PC-9 (cell line): Measurements from ENCODE around the gene ASCC1. TPM values are rescaled to one million over a fixed set of nuclear protein-coding genes. Genes with fewer than 3 reads are reported as not detected.

Experiments
- BruUV-seq: library from RNA; stranded (reverse); fragments of 400-500 nt; replicated peaks from 2 replicates; lab custom pipeline; 2021; lab: Mats Ljungman, UMichigan
- CTCF ChIA-PET: fragments of 300-600 bp; sonication (Branson Sonifier 250); formaldehyde crosslinking; loops from one replicate; lab custom pipeline; 2022; ENCODE audit warnings: antibody characterized with exemption; lab: Charles Lee
- POLR2A ChIA-PET: fragments of 300-600 bp; sonication (Branson Sonifier 250); formaldehyde crosslinking; loops from one replicate; lab custom pipeline; 2022; ENCODE audit warnings: antibody characterized with exemption; ENCODE audit not compliant: unreplicated experiment; lab: Charles Lee
- DNase-seq, 2 experiments: peaks; one replicate each; pipeline versions ENCODE4 v3.0.0 to v3.0.0-alpha.2; 2015 to 2022; ENCODE audit warnings: mixed read lengths in 1 of 2
- H2AFZ ChIP-seq: fragments of 200-600 bp; sonication (generic); 2 replicates; pipeline ENCODE4 v1.8.1; 2017; ENCODE audit warnings: antibody characterized with exemption
- H3F3A ChIP-seq: fragments of 200-600 bp; sonication (generic); 2 replicates; pipeline ENCODE4 v1.8.1; 2017; ENCODE audit warnings: antibody characterized with exemption, mild to moderate bottlenecking, low read depth; ENCODE audit not compliant: insufficient read depth
- H3K27ac ChIP-seq: fragments of 200-600 bp; sonication (generic); 2 replicates; pipeline ENCODE4 v1.6.1; 2016; ENCODE audit warnings: mixed run types
- H3K27me3 ChIP-seq: fragments of 200-600 bp; sonication (generic); 2 replicates; pipeline ENCODE4 v1.6.1; 2016; ENCODE audit warnings: low read depth, mixed run types; ENCODE audit not compliant: insufficient read depth
- H3K36me3 ChIP-seq: fragments of 200-600 bp; sonication (generic); 2 replicates; pipeline ENCODE4 v1.6.1; 2016; ENCODE audit warnings: low read depth, mixed run types
- H3K4me1 ChIP-seq: fragments of 200-600 bp; sonication (generic); replicated peaks from 2 replicates; pipeline ENCODE4 v1.6.1; 2016; ENCODE audit warnings: mixed run types; ENCODE audit not compliant: insufficient read depth
- H3K4me2 ChIP-seq: fragments of 200-600 bp; sonication (generic); 2 replicates; pipeline ENCODE4 v1.6.1; 2017; ENCODE audit warnings: mixed run types
- H3K4me3 ChIP-seq: fragments of 200-600 bp; sonication (generic); 2 replicates; pipeline ENCODE4 v1.6.1; 2016; ENCODE audit warnings: mixed run types
- H3K79me2 ChIP-seq: fragments of 200-600 bp; sonication (generic); 2 replicates; pipeline ENCODE4 v1.6.1; 2017; ENCODE audit warnings: low read depth, mixed run types
- H3K9me2 ChIP-seq: fragments of 200-600 bp; sonication (generic); 2 replicates; pipeline ENCODE4 v1.8.1; 2017; ENCODE audit warnings: mild to moderate bottlenecking; ENCODE audit not compliant: insufficient read depth
- H3K9me3 ChIP-seq: fragments of 200-600 bp; sonication (generic); 2 replicates; pipeline ENCODE4 v1.8.1; 2016; ENCODE audit warnings: low read depth; ENCODE audit not compliant: insufficient read depth
- H4K20me1 ChIP-seq: fragments of 200-600 bp; sonication (generic); 2 replicates; pipeline ENCODE4 v1.8.1; 2017; ENCODE audit not compliant: insufficient read depth
- EZH2 ChIP-seq: fragments of 200-600 bp; sonication (generic); IDR thresholded peaks from 2 replicates; pipeline ENCODE4 v1.8.0; 2017; ENCODE audit warnings: antibody characterized with exemption, low read depth
- intact Hi-C: fragments of 100-400 bp; cut with micrococcal nuclease; formaldehyde crosslinking; loops from one replicate; pipeline ENCODE4 v1.10.0; 2022; ENCODE audit not compliant: unreplicated experiment
- total RNA-seq: library from RNA; stranded (reverse); gene quantifications from 2 replicates; pipeline ENCODE4 v1.2.3, GENCODE V29; 2021
- TF ChIP-seq, protein P1 (sequence below): fragments of 200-600 bp; sonication (generic); conservative IDR thresholded peaks from 2 replicates; pipeline ENCODE4 v1.6.1; 2017; ENCODE audit warnings: mixed run types, antibody characterized with exemption, mild to moderate bottlenecking, moderate library complexity

The ASCC1 gene
- total RNA-seq, 1 experiment from 2014 or later, result 129 TPM

DNA sequence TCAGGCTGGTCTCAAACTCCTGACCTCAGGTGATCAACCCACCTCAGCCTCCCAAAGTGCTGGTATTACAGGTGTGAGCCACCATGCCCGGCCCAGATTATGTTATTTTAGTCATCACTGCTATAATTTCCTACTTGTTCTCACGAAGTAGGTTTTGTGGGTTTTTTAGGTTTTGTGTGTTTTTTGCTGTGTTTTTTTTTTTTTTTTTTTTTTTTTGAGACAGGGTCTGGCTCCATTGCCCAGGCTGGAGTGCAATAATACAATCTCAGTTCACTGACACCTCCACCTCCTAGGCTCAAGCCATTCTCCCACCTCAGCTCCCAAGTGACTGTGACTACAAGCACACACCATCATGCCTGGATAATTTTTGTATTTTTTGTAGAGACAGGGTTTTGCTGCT lies 21.1 kb downstream of the ASCC1 start:
- DNase-seq, result no peak
- no peaks in the 10 kb centered on the region for H3K27me3 ChIP-seq
- no peaks in the 10 kb centered on the region for H3K79me2 ChIP-seq
- H3F3A ChIP-seq, result peaks cover 30% of the 10 kb centered on the region; the same call in 1 of the 2 replicates
- H2AFZ ChIP-seq, result no peak overlapping the region
- no TSS peak for BruUV-seq
- intact Hi-C loops, result no loop called here
- H3K36me3 ChIP-seq, result peaks cover 12% of the 10 kb centered on the region
- H3K9me2 ChIP-seq, result no peaks in the 10 kb centered on the region
- H3K27ac ChIP-seq, result no peak overlapping the region
- TF ChIP-seq, protein P1, sequence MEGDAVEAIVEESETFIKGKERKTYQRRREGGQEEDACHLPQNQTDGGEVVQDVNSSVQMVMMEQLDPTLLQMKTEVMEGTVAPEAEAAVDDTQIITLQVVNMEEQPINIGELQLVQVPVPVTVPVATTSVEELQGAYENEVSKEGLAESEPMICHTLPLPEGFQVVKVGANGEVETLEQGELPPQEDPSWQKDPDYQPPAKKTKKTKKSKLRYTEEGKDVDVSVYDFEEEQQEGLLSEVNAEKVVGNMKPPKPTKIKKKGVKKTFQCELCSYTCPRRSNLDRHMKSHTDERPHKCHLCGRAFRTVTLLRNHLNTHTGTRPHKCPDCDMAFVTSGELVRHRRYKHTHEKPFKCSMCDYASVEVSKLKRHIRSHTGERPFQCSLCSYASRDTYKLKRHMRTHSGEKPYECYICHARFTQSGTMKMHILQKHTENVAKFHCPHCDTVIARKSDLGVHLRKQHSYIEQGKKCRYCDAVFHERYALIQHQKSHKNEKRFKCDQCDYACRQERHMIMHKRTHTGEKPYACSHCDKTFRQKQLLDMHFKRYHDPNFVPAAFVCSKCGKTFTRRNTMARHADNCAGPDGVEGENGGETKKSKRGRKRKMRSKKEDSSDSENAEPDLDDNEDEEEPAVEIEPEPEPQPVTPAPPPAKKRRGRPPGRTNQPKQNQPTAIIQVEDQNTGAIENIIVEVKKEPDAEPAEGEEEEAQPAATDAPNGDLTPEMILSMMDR, result no peak
- TF ChIP-seq EZH2, result no peak
- POLR2A ChIA-PET, result no interaction called here
- CTCF ChIA-PET, result interaction anchor here (0.6 kb wide), 1 partner anchor 22 kb away, joined by 4 read pairs; no protein-coding TSS in a partner anchor
- peaks cover 13% of the 10 kb centered on the region for H3K4me1 ChIP-seq
- no peaks in the 10 kb centered on the region for H3K9me3 ChIP-seq
- H3K4me2 ChIP-seq, result no peak overlapping the region
- H3K4me3 ChIP-seq, result no peak overlapping the region
- no peaks in the 10 kb centered on the region for H4K20me1 ChIP-seq

DNA sequence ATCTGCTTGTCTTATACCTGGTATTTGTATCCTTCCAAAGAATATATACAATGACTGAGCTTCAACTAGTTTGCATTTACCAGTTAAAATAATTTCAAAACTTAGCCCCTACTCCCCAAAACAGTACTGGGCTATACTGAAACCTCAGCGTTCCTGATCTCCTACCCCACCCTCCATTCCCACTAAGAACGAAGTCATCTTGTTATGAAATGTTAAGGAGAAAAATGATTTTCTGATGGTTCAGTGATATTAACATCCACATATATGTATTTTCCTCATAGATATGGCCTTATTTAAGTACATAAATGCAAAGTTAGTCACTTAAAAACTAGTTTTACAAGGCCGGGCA lies 29.1 kb downstream of the ASCC1 start:
- CTCF ChIA-PET, result interaction anchor here (0.7 to 1.0 kb wide), 2 partner anchors 140 to 145 kb away, joined by 4 to 7 read pairs; no protein-coding TSS in a partner anchor

DNA sequence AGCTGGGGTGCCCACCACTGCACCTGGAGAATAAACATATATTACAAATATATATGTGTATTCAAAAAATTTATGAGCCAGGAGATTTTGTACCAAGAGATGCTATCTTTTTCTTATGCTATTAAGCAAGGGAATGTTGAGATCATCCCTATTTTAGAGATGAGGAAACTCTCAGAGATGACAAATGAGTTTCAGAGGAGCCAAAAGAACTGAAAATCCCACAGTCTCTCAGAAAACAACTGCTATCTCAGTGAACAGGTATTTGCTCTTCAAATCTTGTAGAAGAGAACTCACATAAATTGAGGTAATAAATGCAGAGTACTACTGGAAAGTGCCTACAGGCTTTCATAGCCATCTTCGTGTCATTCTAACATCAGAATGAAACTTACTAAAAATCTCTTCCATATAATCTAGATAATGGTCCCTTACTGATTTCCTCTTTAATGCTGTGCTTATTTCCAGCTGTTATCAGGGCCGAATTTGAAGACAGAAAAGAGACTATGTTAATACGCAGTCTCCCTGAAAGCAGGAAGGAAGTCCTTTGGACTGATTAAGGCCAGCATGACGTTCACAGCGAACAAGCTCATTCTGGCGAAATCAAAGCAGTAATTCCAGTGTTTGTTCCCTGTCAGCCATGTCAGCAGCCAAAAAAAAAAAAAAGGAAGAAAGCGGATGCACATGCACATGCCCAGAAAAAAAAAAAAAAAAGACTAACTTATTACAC lies 29.7 kb downstream of the ASCC1 start:
- Histone ChIP-seq H3K4me2 (no peak overlapping the region), H3F3A (no peaks in the 10 kb centered on the region; the same call in 1 of the 2 replicates), H3K27me3 (no peaks in the 10 kb centered on the region), H3K4me3 (no peak overlapping the region), H3K79me2 (no peaks in the 10 kb centered on the region), H3K36me3 (peaks cover 27% of the 10 kb centered on the region), H3K9me2 (no peaks in the 10 kb centered on the region), H3K4me1 (no peaks in the 10 kb centered on the region), H2AFZ (no peak overlapping the region), H3K27ac (no peak overlapping the region), H4K20me1 (no peaks in the 10 kb centered on the region), H3K9me3 (peaks cover 9% of the 10 kb centered on the region)
- no peak for DNase-seq
- POLR2A ChIA-PET, result interaction anchor here (0.8 kb wide), 1 partner anchor 15 kb away, joined by 15 read pairs; no protein-coding TSS in a partner anchor
- BruUV-seq, result no TSS peak
- intact Hi-C loops, result no loop called here
- TF ChIP-seq, protein P1, result no peak
- no peak for TF ChIP-seq EZH2
- CTCF ChIA-PET, result interaction anchor here (1.0 kb wide), 1 partner anchor 139 kb away, joined by 7 read pairs; no protein-coding TSS in a partner anchor

More for the DNA sequence above, 29.1 kb downstream of the ASCC1 start:
- no TSS peak for BruUV-seq
- H3K4me2 ChIP-seq, result no peak overlapping the region
- POLR2A ChIA-PET, result no interaction called here
- TF ChIP-seq, protein P1, result no peak
- peaks cover 9% of the 10 kb centered on the region for H3K9me3 ChIP-seq
- H3K36me3 ChIP-seq, result peaks cover 27% of the 10 kb centered on the region
- no peaks in the 10 kb centered on the region for H4K20me1 ChIP-seq
- H3K27ac ChIP-seq, result no peak overlapping the region
- H3K4me3 ChIP-seq, result no peak overlapping the region
- H2AFZ ChIP-seq, result no peak overlapping the region
- no peaks in the 10 kb centered on the region; the same call in 1 of the 2 replicates for H3F3A ChIP-seq
- no peaks in the 10 kb centered on the region for H3K79me2 ChIP-seq
- no peaks in the 10 kb centered on the region for H3K9me2 ChIP-seq
- no peak for DNase-seq
- H3K4me1 ChIP-seq, result no peaks in the 10 kb centered on the region
- H3K27me3 ChIP-seq, result no peaks in the 10 kb centered on the region
- intact Hi-C loops, result no loop called here
